Heart right ventricle (tissue), 16 donors: Measurements from ENCODE around the gene UNC80. TPM values are rescaled to one million over a fixed set of nuclear protein-coding genes. Genes with fewer than 3 reads are reported as not detected.
A peak's percentile ranks its signal among the peaks of the same experiment; 100 is the strongest.

Source experiments
- ATAC-seq, 8 donors: fragments of 200-7000 bp; cut with Tn5 transposase; one replicate each; pipeline ENCODE4 v1.9.1; 2020; ENCODE audit warnings: mild to moderate bottlenecking in 8 of 8, moderate library complexity in 8 of 8, moderate number of reproducible peaks in 1 of 8
- DNase-seq, 2 donors: peaks; one replicate each; pipeline ENCODE4 v3.0.0-alpha.2; 2020
- H3K27ac ChIP-seq, 10 donors: fragments of 200-600 bp; sonication (generic) in 2 of 10; one replicate each; pipeline versions ENCODE4 v1.5.0 to v1.8.0; 2020 to 2022; ENCODE audit warnings: mild to moderate bottlenecking in 3 of 10
- H3K27me3 ChIP-seq, 7 donors: fragments of 200-600 bp; one replicate each; pipeline ENCODE4 v1.8.0; 2021 to 2022; ENCODE audit warnings: mild to moderate bottlenecking in 2 of 7
- H3K36me3 ChIP-seq, 9 donors: fragments of 200-600 bp; sonication (generic) in 1 of 9; one replicate each; pipeline versions ENCODE4 v1.5.0 to v1.8.0; 2020 to 2022; ENCODE audit warnings: mild to moderate bottlenecking in 2 of 9
- H3K4me1 ChIP-seq, 9 donors: fragments of 200-600 bp; sonication (generic) in 1 of 9; one replicate each; pipeline versions ENCODE4 v1.5.0 to v1.8.0; 2020 to 2022; ENCODE audit warnings: mild to moderate bottlenecking in 4 of 9
- H3K4me3 ChIP-seq, 10 donors: fragments of 200-600 bp; sonication (generic) in 2 of 10; one replicate each; pipeline versions ENCODE4 v1.5.0 to v1.8.0; 2020 to 2022; ENCODE audit warnings: mild to moderate bottlenecking in 7 of 10, moderate library complexity in 2 of 10
- H3K9me3 ChIP-seq, 11 donors: fragments of 200-600 bp in 10 of 11; sonication (generic) in 2 of 11; one replicate each; pipeline versions ENCODE4 v1.5.0 to v1.8.0; 2013 to 2022; ENCODE audit warnings: mild to moderate bottlenecking in 2 of 11, control low read depth in 1 of 11, moderate library complexity in 1 of 11
- CTCF ChIP-seq, 9 donors: fragments of 200-600 bp; sonication (generic) in 2 of 9; IDR thresholded peaks; one replicate each; pipeline versions ENCODE4 v1.5.0 to v1.8.0; 2021 to 2022; ENCODE audit warnings: antibody characterized with exemption in 9 of 9, mild to moderate bottlenecking in 5 of 9, moderate library complexity in 1 of 9
- WGBS, 2 donors: extraction: QIAGEN DNeasy Blood & Tissue Kit; methylation state at CpG; one replicate each; pipeline ENCODE4 v1.1.7; 2013; ENCODE audit warnings: inconsistent platforms in 1 of 2; 5-methylcytosine and 5-hydroxymethylcytosine counted together
- intact Hi-C, 10 donors: fragments of 100-400 bp; cut with DNase I; formaldehyde crosslinking; loops; one replicate each; pipeline versions ENCODE4 v1.11.1 to v1.14.2; 2022
- polyA plus RNA-seq, 2 donors: library from polyadenylated mRNA; stranded (reverse); fragments of 200-250 nt; gene quantifications; one replicate each; pipeline ENCODE4 v1.2.3, GENCODE V29; 2013
- total RNA-seq, 10 donors: library from RNA; stranded (reverse); fragmentation: NEBNext Ultra II Directional in 3 of 10; extraction: Animal tissue kit (Norgen Biotek cat#: 25700) in 3 of 10; gene quantifications; one replicate each; pipeline versions ENCODE4 v1.2.1 to v1.2.4, GENCODE V29; 2021 to 2023
- donor health status: Arrhythmogenic right ventricular cardiomyopathy.
- donor health status: ischemic (EF 13 %, LVEDD 7.1; RV severe dilation, severe dysfunction).
- donor health status: healthy with polysubstance abuse.
- donor health status: DM: no; HTN: yes; CAD: no.
- donor health status: DM: no; HTN: no; CAD: no.
- donor health status: ischemic (EF 25% LVEDD 6.9; RV normal size, moderate dysfunction).
- donor health status: ischemic (EF 25% LVEDD 5.7; RV mildly dilated, moderate dysfunction).
- donor health status: healthy.
- donor health status: DM: yes; HTN: yes; CAD: no.
- donor health status: Ischemic cardiomyopathy.
- donor health status: ischemic (EF 35%, LVEDD 5.7; RV mildly dilated, moderate dysfunction).
- donor health status: nonischemic (EF 11% LVEDD 7.7; RV severe dilation, severe dysfunction).
- donor health status: DM: yes; HTN: yes; CAD: no.
- donor health status: PGD.
- donor health status: ischemic (EF 29% LVEDD 5.4; RV normal size, mild dysfunction).
- donor health status: nonischemic (EF 23%, LVEDD 6.1; RV moderate dilation, normal function).

Gene UNC80
- total and polyA plus RNA-seq, 12 donors: under 0.01 to 1.3 (median 0.32) TPM; not detected in 4

DNA sequence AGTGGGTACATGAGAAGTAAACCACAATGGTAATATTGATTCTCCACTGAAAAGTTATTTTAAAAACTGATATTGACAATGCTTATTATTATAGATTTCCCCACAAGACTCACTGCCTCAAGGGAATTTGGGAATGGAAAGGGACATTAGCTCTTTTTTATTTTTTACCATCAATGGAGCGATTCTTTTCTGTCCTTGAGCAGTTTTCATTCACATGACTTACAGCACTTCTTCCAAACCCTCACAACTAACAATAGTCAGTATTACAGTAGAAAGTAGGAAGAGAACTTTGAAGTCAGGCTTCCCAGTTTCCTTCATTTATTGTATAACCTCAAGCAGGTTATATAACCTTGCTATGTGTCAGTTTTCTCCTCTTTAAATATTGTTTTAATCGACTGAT lies 4.3 kb upstream of the UNC80 start:
- no peaks in the 10 kb centered on the region for H3K9me3 ChIP-seq
- H3K27ac ChIP-seq: no peak overlapping the region
- ATAC-seq (no peak), DNase-seq (no peak)
- peaks cover 0 to 24% (median under 1%) of the 10 kb centered on the region in 7 donors for H3K27me3 ChIP-seq
- H3K4me1 ChIP-seq: peaks cover 0 to 8% (median 4%) of the 10 kb centered on the region in 9 donors
- no peak for TF ChIP-seq CTCF (IDR thresholded peaks at IDR 0.05)
- H3K36me3 ChIP-seq: no peaks in the 10 kb centered on the region
- intact Hi-C loops: loop anchor here in 1 of 10 donors (10.0 kb wide), 1 partner anchor 53 kb away; no protein-coding TSS in a partner anchor
- 52 to 68% methylated on average over 2 of the region's 2 CpGs for WGBS, 2 donors
- no peak overlapping the region for H3K4me3 ChIP-seq

- no peak for TF ChIP-seq CTCF (IDR thresholded peaks at IDR 0.05)
- Histone ChIP-seq H3K27me3 (peaks cover 0 to 35% (median 6%) of the 10 kb centered on the region in 7 donors), H3K36me3 (no peaks in the 10 kb centered on the region), H3K27ac (no peak overlapping the region), H3K4me1 (peaks cover 0 to 8% (median 4%) of the 10 kb centered on the region in 9 donors), H3K4me3 (peak overlapping the region in 1 of 10 donors; percentile 2), H3K9me3 (no peaks in the 10 kb centered on the region)
- no peak for ATAC-seq
- DNase-seq: no peak
- intact Hi-C loops: loop anchor here in 1 of 10 donors (10.0 kb wide), 1 partner anchor 54 kb away; no protein-coding TSS in a partner anchor
Observed at GRCh38 chr2:209768557-209768956, 3.1 kb upstream of the UNC80 start.

DNA sequence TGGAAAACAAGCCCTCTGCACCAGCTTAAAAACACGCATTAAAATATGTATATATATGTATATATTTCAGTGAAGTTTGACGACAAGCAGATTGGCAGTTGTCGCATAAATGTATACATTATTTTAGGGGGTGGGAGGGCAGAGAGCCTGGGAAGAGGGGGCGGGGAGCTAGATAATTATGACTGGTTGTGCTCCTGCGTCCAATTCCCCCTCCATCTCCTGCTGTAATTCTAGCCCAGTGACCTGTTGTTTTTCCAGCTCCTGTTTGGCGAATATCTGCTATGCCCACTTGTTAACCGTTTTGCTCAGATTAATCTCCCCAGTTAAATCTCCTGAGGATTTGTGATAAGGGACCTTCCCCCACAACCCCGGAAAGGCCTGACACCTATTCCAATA lies 656 bp downstream of the UNC80 start:
- H3K4me1 ChIP-seq: peaks cover 0 to 8% (median 4%) of the 10 kb centered on the region in 9 donors
- 8 to 9% methylated on average over 8 of the region's 8 CpGs for WGBS, 2 donors
- no peak for TF ChIP-seq CTCF (IDR thresholded peaks at IDR 0.05)
- H3K27ac ChIP-seq: no peak overlapping the region
- no peaks in the 10 kb centered on the region for H3K9me3 ChIP-seq
- H3K27me3 ChIP-seq: peaks cover 0 to 49% (median 6%) of the 10 kb centered on the region in 7 donors
- no peak for ATAC-seq
- no peak for DNase-seq
- H3K36me3 ChIP-seq: no peaks in the 10 kb centered on the region
- peak overlapping the region in 6 of 10 donors; percentile 34 to 59 (median 53) for H3K4me3 ChIP-seq
- intact Hi-C loops: no loop called here

DNA sequence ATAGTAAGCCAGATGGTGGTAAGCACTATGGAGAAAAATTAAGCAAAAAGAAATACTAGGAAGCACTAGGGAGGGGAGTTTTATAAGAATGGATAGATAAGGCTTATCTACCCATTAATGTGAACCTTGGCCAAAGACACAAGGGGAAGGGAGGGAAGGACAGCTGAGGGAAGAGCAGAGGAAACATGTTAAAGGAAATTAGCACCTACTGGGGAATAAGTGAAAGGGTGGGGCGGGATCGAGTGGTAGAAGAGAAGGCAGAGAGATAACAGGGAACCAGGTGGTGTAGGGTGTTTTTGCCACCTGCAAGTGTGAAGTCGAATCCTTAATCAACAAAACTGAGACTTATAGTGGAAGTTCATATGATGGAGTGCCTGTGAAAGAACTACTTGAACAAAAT lies 1.7 kb downstream of the UNC80 start:
- no peak for DNase-seq
- intact Hi-C loops: no loop called here
- Histone ChIP-seq H3K4me1 (peaks cover 0 to 8% (median 4%) of the 10 kb centered on the region in 9 donors), H3K4me3 (no peak overlapping the region), H3K27me3 (peaks cover 0 to 49% (median 6%) of the 10 kb centered on the region in 7 donors), H3K36me3 (no peaks in the 10 kb centered on the region), H3K9me3 (no peaks in the 10 kb centered on the region), H3K27ac (no peak overlapping the region)
- 22 to 23% methylated on average over 3 of the region's 3 CpGs for WGBS, 2 donors
- TF ChIP-seq CTCF (IDR thresholded peaks at IDR 0.05): no peak
- no peak for ATAC-seq
